ENCODE results near the gene CNKSR3. TPM values are rescaled to one million over a fixed set of nuclear protein-coding genes. Genes with fewer than 3 reads are reported as not detected.

Gene CNKSR3
- total and polyA plus RNA-seq, 2 experiments from 2014 or later, result 22.4 to 23.9 TPM

- peak; percentile 56 for DNase-seq (ENCODE audit: low spot score)
- peaks cover 22% of the 10 kb centered on the region for H3K4me1 ChIP-seq (ENCODE audit: insufficient read depth)
- no peaks in the 10 kb centered on the region for H3K27me3 ChIP-seq
- no peaks in the 10 kb centered on the region for H3K9me2 ChIP-seq (replicated peaks; ENCODE audit: insufficient read depth)
- no peaks in the 10 kb centered on the region for H3K9me3 ChIP-seq (ENCODE audit: low read depth)
- peak overlapping the region; percentile 30 for H3K4me2 ChIP-seq
- no peaks in the 10 kb centered on the region for H4K20me1 ChIP-seq (ENCODE audit: insufficient read depth, poor library complexity, severe bottlenecking)
- H3K4me3 ChIP-seq, result no peak overlapping the region
- no peak for TF ChIP-seq EZH2phosphoT487 (IDR thresholded peaks at IDR 0.05; ENCODE audit: low read depth, severe bottlenecking, unreplicated experiment)
- TF ChIP-seq CTCF (IDR thresholded peaks at IDR 0.05; ENCODE audit: poor library complexity), result no peak
- no peak for TF ChIP-seq EZH2 (IDR thresholded peaks at IDR 0.05; ENCODE audit: borderline replicate concordance)
- no peaks in the 10 kb centered on the region for H3K36me3 ChIP-seq (replicated peaks; ENCODE audit: insufficient read depth, low read depth)
- H3K79me2 ChIP-seq, result no peaks in the 10 kb centered on the region
- WGBS (ENCODE audit: low lambda C conversion rate, missing lambda C conversion rate), result 24% methylated on average over 7 of the region's 7 CpGs
- H2AFZ ChIP-seq, result no peak overlapping the region
- H3K27ac ChIP-seq, result peak overlapping the region; percentile 83
Measured at GRCh38 chr6:154555073-154555677, 44.7 kb upstream of the CNKSR3 start.

GRCh38 chr6:154554491-154554890 is 44.0 kb upstream of the CNKSR3 start:
- no peak for DNase-seq (ENCODE audit: low spot score)
- Histone ChIP-seq H3K27ac (peak overlapping the region; percentile 83), H3K9me3 (ENCODE audit: low read depth) (no peaks in the 10 kb centered on the region), H3K27me3 (no peaks in the 10 kb centered on the region), H3K9me2 (replicated peaks; ENCODE audit: insufficient read depth) (no peaks in the 10 kb centered on the region), H3K36me3 (replicated peaks; ENCODE audit: insufficient read depth, low read depth) (no peaks in the 10 kb centered on the region), H3K79me2 (no peaks in the 10 kb centered on the region), H4K20me1 (ENCODE audit: insufficient read depth, poor library complexity, severe bottlenecking) (no peaks in the 10 kb centered on the region), H2AFZ (no peak overlapping the region), H3K4me2 (peak overlapping the region; percentile 30), H3K4me3 (no peak overlapping the region), H3K4me1 (ENCODE audit: insufficient read depth) (peaks cover 22% of the 10 kb centered on the region)
- TF ChIP-seq EZH2 (IDR thresholded peaks at IDR 0.05; ENCODE audit: borderline replicate concordance) (no peak), CTCF (IDR thresholded peaks at IDR 0.05; ENCODE audit: poor library complexity) (no peak), EZH2phosphoT487 (IDR thresholded peaks at IDR 0.05; ENCODE audit: low read depth, severe bottlenecking, unreplicated experiment) (no peak)
- 76% methylated on average over 6 of the region's 6 CpGs for WGBS (ENCODE audit: low lambda C conversion rate, missing lambda C conversion rate)

GRCh38 chr6:154550779-154551178 is 40.3 kb upstream of the CNKSR3 start:
- Histone ChIP-seq H4K20me1 (ENCODE audit: insufficient read depth, poor library complexity, severe bottlenecking) (no peaks in the 10 kb centered on the region), H3K27me3 (no peaks in the 10 kb centered on the region), H2AFZ (no peak overlapping the region), H3K4me3 (no peak overlapping the region), H3K4me1 (ENCODE audit: insufficient read depth) (peaks cover 13% of the 10 kb centered on the region), H3K27ac (no peak overlapping the region), H3K9me2 (replicated peaks; ENCODE audit: insufficient read depth) (no peaks in the 10 kb centered on the region), H3K36me3 (replicated peaks; ENCODE audit: insufficient read depth, low read depth) (no peaks in the 10 kb centered on the region), H3K9me3 (ENCODE audit: low read depth) (no peaks in the 10 kb centered on the region), H3K4me2 (no peak overlapping the region), H3K79me2 (no peaks in the 10 kb centered on the region)
- TF ChIP-seq EZH2 (IDR thresholded peaks at IDR 0.05; ENCODE audit: borderline replicate concordance) (no peak), EZH2phosphoT487 (IDR thresholded peaks at IDR 0.05; ENCODE audit: low read depth, severe bottlenecking, unreplicated experiment) (no peak), CTCF (IDR thresholded peaks at IDR 0.05; ENCODE audit: poor library complexity) (no peak)
- DNase-seq (ENCODE audit: low spot score), result no peak

Measured in hepatocyte (in vitro differentiated cells).